ENCODE results near the gene ZNF74.

Gene ZNF74

DNA sequence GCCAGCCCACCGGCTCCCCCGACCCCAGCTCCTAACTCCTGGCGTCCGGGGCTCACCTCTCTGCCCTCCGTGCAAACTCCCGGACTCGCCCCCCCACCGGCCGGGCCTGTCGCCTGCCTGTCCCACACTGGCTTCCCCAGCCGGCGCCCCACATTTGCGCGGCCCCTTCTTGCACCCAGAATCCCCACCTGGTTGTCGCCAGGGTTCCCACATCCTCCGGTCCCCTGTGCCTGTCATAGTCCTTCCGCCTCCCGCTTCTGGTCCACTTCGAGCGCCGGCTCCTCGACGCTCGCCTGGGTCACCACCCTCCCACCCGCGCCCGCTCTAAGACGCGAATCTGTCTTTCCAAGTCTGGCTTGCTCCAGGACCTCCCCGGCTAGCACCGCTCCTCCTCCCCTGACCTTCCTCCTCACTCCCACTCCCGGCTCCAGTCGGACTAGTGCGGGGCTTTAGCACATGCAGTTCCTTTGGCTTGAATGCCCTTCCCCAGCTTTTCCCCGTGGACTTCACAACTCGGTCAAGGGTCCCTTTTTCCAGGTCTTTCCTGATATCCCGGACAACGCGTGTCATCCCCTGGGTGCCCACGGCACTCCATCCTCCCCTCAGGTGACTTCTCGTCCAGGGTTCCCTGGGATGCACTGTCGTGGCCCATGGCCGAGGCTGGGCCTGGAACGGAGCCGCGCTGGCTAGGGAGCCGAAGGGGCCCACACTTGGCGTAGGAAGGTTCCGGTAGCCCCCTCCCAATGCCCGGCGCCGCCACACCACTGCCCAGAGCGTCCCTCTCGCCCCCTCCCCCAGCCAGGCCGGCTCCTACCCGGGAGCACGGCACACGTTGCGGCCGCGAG, 43.0 kb downstream of the ZNF74 start:
- Mint-ChIP-seq H3K9me3 (no peaks in the 10 kb centered on the region), H3K4me1 (peaks cover 29% of the 10 kb centered on the region), H3K27ac (peak overlapping the region; percentile 79 to 97 (median 92)), H3K4me3 (peak overlapping the region; percentile 95 to 97 (median 97)), H3K27me3 (ENCODE audit: low read depth) (peaks cover 32% of the 10 kb centered on the region), H3K36me3 (ENCODE audit: low read depth) (peaks cover 17% of the 10 kb centered on the region)
- TF ChIP-seq, protein P1, sequence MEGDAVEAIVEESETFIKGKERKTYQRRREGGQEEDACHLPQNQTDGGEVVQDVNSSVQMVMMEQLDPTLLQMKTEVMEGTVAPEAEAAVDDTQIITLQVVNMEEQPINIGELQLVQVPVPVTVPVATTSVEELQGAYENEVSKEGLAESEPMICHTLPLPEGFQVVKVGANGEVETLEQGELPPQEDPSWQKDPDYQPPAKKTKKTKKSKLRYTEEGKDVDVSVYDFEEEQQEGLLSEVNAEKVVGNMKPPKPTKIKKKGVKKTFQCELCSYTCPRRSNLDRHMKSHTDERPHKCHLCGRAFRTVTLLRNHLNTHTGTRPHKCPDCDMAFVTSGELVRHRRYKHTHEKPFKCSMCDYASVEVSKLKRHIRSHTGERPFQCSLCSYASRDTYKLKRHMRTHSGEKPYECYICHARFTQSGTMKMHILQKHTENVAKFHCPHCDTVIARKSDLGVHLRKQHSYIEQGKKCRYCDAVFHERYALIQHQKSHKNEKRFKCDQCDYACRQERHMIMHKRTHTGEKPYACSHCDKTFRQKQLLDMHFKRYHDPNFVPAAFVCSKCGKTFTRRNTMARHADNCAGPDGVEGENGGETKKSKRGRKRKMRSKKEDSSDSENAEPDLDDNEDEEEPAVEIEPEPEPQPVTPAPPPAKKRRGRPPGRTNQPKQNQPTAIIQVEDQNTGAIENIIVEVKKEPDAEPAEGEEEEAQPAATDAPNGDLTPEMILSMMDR (IDR thresholded peaks at IDR 0.05; ENCODE audit: unreplicated experiment in 3 of 3), result no peak

DNA sequence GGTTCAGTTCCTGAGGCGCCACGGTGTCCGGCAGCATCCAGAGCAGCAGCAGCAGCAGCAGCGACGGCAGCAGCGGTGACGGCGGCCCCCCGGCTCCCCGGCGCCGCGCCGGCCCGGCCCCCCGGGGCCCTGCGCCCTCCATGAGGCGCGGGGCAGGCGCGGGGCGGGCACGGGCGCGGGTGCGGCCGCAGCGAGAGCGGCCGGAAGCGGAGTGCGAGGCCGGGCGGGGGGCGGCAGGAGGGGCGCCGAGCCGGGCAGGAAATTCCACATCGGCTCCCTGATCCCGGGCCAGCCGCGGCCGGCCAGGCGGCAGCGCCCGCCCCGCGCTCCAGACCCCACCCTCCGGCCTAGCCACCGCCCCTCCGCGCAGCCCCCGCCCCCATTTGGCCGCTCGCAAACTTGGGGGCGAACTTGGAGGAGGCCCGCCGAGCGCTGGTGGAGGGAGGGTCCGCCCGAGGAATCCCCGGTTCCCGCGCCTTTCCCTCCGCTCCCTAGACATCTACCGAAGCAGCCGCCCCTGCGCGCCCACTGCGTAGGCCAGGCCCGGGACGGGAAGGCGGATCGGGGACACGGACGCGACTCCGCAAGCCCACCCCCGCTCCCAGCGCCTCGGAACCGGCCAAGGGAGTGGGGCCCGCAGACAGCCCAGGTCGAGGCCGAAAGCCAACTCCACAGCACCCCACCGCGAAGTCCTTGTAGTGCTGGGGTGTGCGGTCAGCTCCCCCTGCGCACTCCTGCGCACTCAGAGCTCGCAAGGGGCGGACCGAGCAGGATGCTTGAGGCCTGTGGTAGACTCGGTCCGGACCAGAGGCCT, 43.9 kb downstream of the ZNF74 start, which contains the start of gene SCARF2:
SCARF2 (minus strand) TSS at position 213 of the 814 bp plus-strand sequence; CDS start at position 142, 71 bp downstream.
- H3K9me3 Mint-ChIP-seq, result no peaks in the 10 kb centered on the region
- peaks cover 29% of the 10 kb centered on the region for H3K4me1 Mint-ChIP-seq
- H3K27me3 Mint-ChIP-seq (ENCODE audit: low read depth), result peaks cover 25% of the 10 kb centered on the region
- TF ChIP-seq, protein P1 (IDR thresholded peaks at IDR 0.05; ENCODE audit: unreplicated experiment in 3 of 3), result no peak
- peak within 1 kb of the TSS; percentile 83 to 97 (median 92) for H3K27ac Mint-ChIP-seq
- peak within 1 kb of the TSS; percentile 95 to 97 (median 97) for H3K4me3 Mint-ChIP-seq
- peaks cover 17% of the 10 kb centered on the region for H3K36me3 Mint-ChIP-seq (ENCODE audit: low read depth)

- peaks cover 19% of the 10 kb centered on the region for H3K27me3 Mint-ChIP-seq (ENCODE audit: low read depth)
- H3K9me3 Mint-ChIP-seq, result no peaks in the 10 kb centered on the region
- peaks cover 29% of the 10 kb centered on the region for H3K4me1 Mint-ChIP-seq
- H3K36me3 Mint-ChIP-seq (ENCODE audit: low read depth), result peaks cover 22% of the 10 kb centered on the region
- H3K27ac Mint-ChIP-seq, result peak overlapping the region; percentile 77 to 94 (median 83)
- H3K4me3 Mint-ChIP-seq, result peak overlapping the region; percentile 81 to 89 (median 86)
- TF ChIP-seq, protein P1 (IDR thresholded peaks at IDR 0.05; ENCODE audit: unreplicated experiment in 3 of 3), result no peak
Observed at GRCh38 chr22:20438427-20438677, 44.4 kb downstream of the ZNF74 start.

- TF ChIP-seq, protein P1 (IDR thresholded peaks at IDR 0.05; ENCODE audit: unreplicated experiment in 3 of 3), result peak in 1 of 3 experiments; percentile 11
- Mint-ChIP-seq H3K4me1 (peaks cover 28% of the 10 kb centered on the region), H3K9me3 (no peaks in the 10 kb centered on the region), H3K36me3 (ENCODE audit: low read depth) (peaks cover 21% of the 10 kb centered on the region), H3K27me3 (ENCODE audit: low read depth) (peaks cover 19% of the 10 kb centered on the region), H3K27ac (peak overlapping the region; percentile 77 to 94 (median 83)), H3K4me3 (peak overlapping the region; percentile 81 to 89 (median 86))
Observed at GRCh38 chr22:20438678-20439492, 44.9 kb downstream of the ZNF74 start.

DNA sequence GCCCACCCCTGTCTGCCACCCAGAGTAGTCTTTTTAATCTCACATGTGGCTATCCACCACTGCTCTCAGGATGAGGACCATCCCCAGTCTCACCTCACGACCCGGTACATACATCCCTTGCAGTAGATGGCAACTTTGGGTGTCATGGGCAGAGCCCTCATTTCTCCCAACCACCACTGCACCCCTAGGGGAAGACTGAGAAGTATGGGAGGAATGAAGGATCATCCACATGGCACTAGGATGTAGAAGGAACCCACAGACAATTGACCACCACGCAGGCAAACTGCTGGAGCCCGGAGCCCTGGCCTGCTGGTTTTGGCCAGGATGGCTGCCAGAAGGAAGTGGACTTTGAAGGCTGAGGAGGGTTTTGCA, 45.6 kb downstream of the ZNF74 start:
- Mint-ChIP-seq H3K4me3 (peak overlapping the region; percentile 76 to 89 (median 81)), H3K27ac (peak overlapping the region in 2 of 3 experiments; percentile 56 to 94), H3K9me3 (no peaks in the 10 kb centered on the region), H3K4me1 (peaks cover 24% of the 10 kb centered on the region), H3K36me3 (ENCODE audit: low read depth) (peaks cover 24% of the 10 kb centered on the region), H3K27me3 (ENCODE audit: low read depth) (peaks cover 19% of the 10 kb centered on the region)
- TF ChIP-seq, protein P1 (IDR thresholded peaks at IDR 0.05; ENCODE audit: unreplicated experiment in 3 of 3), result no peak
